GM23338 (cell line): ENCODE results near the gene PTPRH. TPM values are rescaled to one million over a fixed set of nuclear protein-coding genes. Genes with fewer than 3 reads are reported as not detected.

Experiments
- ATAC-seq: fragments of 200-7000 bp; cut with Tn5 transposase; 3 replicates; pipeline ENCODE4 v1.9.1; 2020
- DNase-seq: peaks from one replicate; pipeline ENCODE4 v3.0.0-alpha.2; 2015; ENCODE audit warnings: low spot score
- H2AFZ ChIP-seq: fragments of 200-600 bp; sonication (generic); 2 replicates; pipeline ENCODE4 v1.8.0; 2016; ENCODE audit warnings: antibody characterized with exemption, mild to moderate bottlenecking, moderate library complexity
- H3F3A ChIP-seq: fragments of 200-600 bp; sonication (generic); replicated peaks from 2 replicates; pipeline ENCODE4 v1.8.0; 2017; ENCODE audit warnings: antibody characterized with exemption, mixed run types, low read depth
- H3K27ac ChIP-seq: fragments of 200-600 bp; sonication (generic); 2 replicates; pipeline ENCODE4 v1.6.1; 2016; ENCODE audit warnings: low read depth
- H3K27me3 ChIP-seq: fragments of 200-600 bp; sonication (generic); 2 replicates; pipeline ENCODE4 v1.8.0; 2016; ENCODE audit warnings: mild to moderate bottlenecking, mixed run types, moderate library complexity; ENCODE audit not compliant: insufficient read depth
- H3K36me3 ChIP-seq: fragments of 200-600 bp; sonication (generic); 2 replicates; pipeline ENCODE4 v1.8.0; 2016; ENCODE audit warnings: mild to moderate bottlenecking; ENCODE audit not compliant: insufficient read depth
- H3K4me1 ChIP-seq: fragments of 200-600 bp; sonication (generic); 2 replicates; pipeline ENCODE4 v1.8.0; 2016; ENCODE audit warnings: mild to moderate bottlenecking, moderate library complexity; ENCODE audit not compliant: insufficient read depth
- H3K4me2 ChIP-seq: fragments of 200-600 bp; sonication (generic); 2 replicates; pipeline ENCODE4 v1.7.1; 2017; ENCODE audit warnings: mixed run types
- H3K4me3 ChIP-seq: fragments of 200-600 bp; sonication (generic); 2 replicates; pipeline ENCODE4 v1.6.1; 2016; ENCODE audit warnings: mixed run types
- H3K79me2 ChIP-seq: fragments of 200-600 bp; sonication (generic); replicated peaks from 2 replicates; pipeline ENCODE4 v1.8.0; 2017; ENCODE audit warnings: mild to moderate bottlenecking; ENCODE audit not compliant: insufficient read depth
- H3K9me2 ChIP-seq: fragments of 200-600 bp; sonication (generic); 2 replicates; pipeline ENCODE4 v1.8.0; 2017; ENCODE audit not compliant: insufficient read depth
- H4K20me1 ChIP-seq: fragments of 200-600 bp; sonication (generic); replicated peaks from 2 replicates; pipeline ENCODE4 v1.8.0; 2017; ENCODE audit warnings: mild to moderate bottlenecking; ENCODE audit not compliant: insufficient read depth
- H3K27ac Mint-ChIP-seq: 2 replicates; pipeline ENCODE4 v1.8.0; 2020; ENCODE audit warnings: inconsistent platforms, mild to moderate bottlenecking, moderate library complexity, mixed read lengths
- H3K27me3 Mint-ChIP-seq: 3 replicates; pipeline ENCODE4 v1.8.0; 2022; ENCODE audit warnings: low read depth, mild to moderate bottlenecking, moderate library complexity, mixed read lengths, inconsistent platforms; ENCODE audit not compliant: insufficient read depth, poor library complexity
- H3K36me3 Mint-ChIP-seq: 3 replicates; pipeline ENCODE4 v1.8.0; 2021; ENCODE audit warnings: low read depth, mild to moderate bottlenecking, inconsistent platforms, moderate library complexity, mixed read lengths
- H3K4me1 Mint-ChIP-seq: 3 replicates; pipeline ENCODE4 v1.8.0; 2020; ENCODE audit warnings: mild to moderate bottlenecking, inconsistent platforms, mixed read lengths
- H3K4me3 Mint-ChIP-seq: 3 replicates; pipeline ENCODE4 v1.8.0; 2021; ENCODE audit warnings: moderate library complexity, mild to moderate bottlenecking, inconsistent platforms, mixed read lengths
- H3K9me3 Mint-ChIP-seq: 3 replicates; pipeline ENCODE4 v1.8.0; 2020; ENCODE audit warnings: moderate library complexity, mild to moderate bottlenecking, inconsistent platforms, mixed read lengths
- CREB1 ChIP-seq: fragments of 250-450 bp; sonication (Bioruptor Pico); IDR thresholded peaks from 2 replicates; pipeline ENCODE4 v1.5.0; 2020; ENCODE audit warnings: low read depth, mild to moderate bottlenecking, moderate library complexity
- CTCF ChIP-seq, 2 experiments: fragments of 200-600 bp in 1 of 2; sonication (generic) in 1 of 2; conservative IDR thresholded peaks; 2 replicates each; pipeline versions ENCODE4 v1.5.1 to v1.6.1; 2016 to 2017; ENCODE audit warnings: antibody characterized with exemption in 2 of 2, low read depth in 2 of 2, mild to moderate bottlenecking in 2 of 2, moderate library complexity in 1 of 2
- ETS1 ChIP-seq: IDR thresholded peaks from 2 replicates; pipeline ENCODE4 v1.6.1; 2016; ENCODE audit warnings: antibody characterized with exemption
- EZH2 ChIP-seq: fragments of 200-600 bp; sonication (generic); IDR thresholded peaks from one replicate; pipeline ENCODE4 v1.8.0; 2017; ENCODE audit warnings: antibody characterized with exemption, mild to moderate bottlenecking, low read depth; ENCODE audit not compliant: unreplicated experiment
- EZH2phosphoT487 ChIP-seq: fragments of 200-600 bp; sonication (generic); IDR thresholded peaks from one replicate; pipeline ENCODE4 v1.8.1; 2018; ENCODE audit warnings: antibody characterized with exemption; ENCODE audit not compliant: unreplicated experiment
- JUNB ChIP-seq: IDR thresholded peaks from one replicate; pipeline ENCODE4 v1.6.1; 2016; ENCODE audit warnings: antibody characterized with exemption; ENCODE audit not compliant: unreplicated experiment
- NANOG ChIP-seq: IDR thresholded peaks from 2 replicates; pipeline ENCODE4 v1.6.1; 2016; ENCODE audit warnings: antibody characterized with exemption, borderline replicate concordance
- POLR2AphosphoS5 ChIP-seq: IDR thresholded peaks from 2 replicates; pipeline ENCODE4 v1.6.1; 2016; ENCODE audit warnings: antibody characterized with exemption, low read depth
- REST ChIP-seq: IDR thresholded peaks from one replicate; pipeline ENCODE4 v1.6.1; 2018; ENCODE audit warnings: antibody characterized with exemption; ENCODE audit not compliant: unreplicated experiment
- STAT1 ChIP-seq: IDR thresholded peaks from one replicate; pipeline ENCODE4 v1.6.1; 2016; ENCODE audit warnings: antibody characterized with exemption; ENCODE audit not compliant: unreplicated experiment
- ZNF114 ChIP-seq: fragments of 250-450 bp; sonication (Bioruptor Pico); IDR thresholded peaks from 2 replicates; pipeline ENCODE4 v1.5.0; 2020; ENCODE audit warnings: mild to moderate bottlenecking, moderate library complexity
- ZNF331 ChIP-seq: fragments of 250-450 bp; sonication (Bioruptor Pico); IDR thresholded peaks from 2 replicates; pipeline ENCODE4 v1.5.0; 2020; ENCODE audit warnings: low read depth, mild to moderate bottlenecking, moderate library complexity
- ZNF462 ChIP-seq: fragments of 250-450 bp; sonication (Bioruptor Pico); IDR thresholded peaks from 2 replicates; pipeline ENCODE4 v1.5.0; 2020; ENCODE audit warnings: mild to moderate bottlenecking, moderate library complexity
- polyA plus RNA-seq: library from polyadenylated mRNA; unstranded; fragments of >200 nt; fragmentation: Nextera tagmentation; extraction: Ambion mirVana; gene quantifications from 2 replicates; pipeline ENCODE4 v1.2.1, GENCODE V29; 2016
- total RNA-seq: library from RNA; depleted of rRNA; stranded (reverse); fragments of >200 nt; shearing (Covaris generic); gene quantifications from 2 replicates; pipeline ENCODE4 v1.2.3, GENCODE V29; 2014

Gene PTPRH
- total and polyA plus RNA-seq, 2 experiments from 2014 or later, result 0.16 to 2.1 TPM

- Mint-ChIP-seq H3K4me3 (no peak overlapping the region), H3K27ac (no peak overlapping the region), H3K27me3 (peaks cover 11% of the 10 kb centered on the region), H3K36me3 (peaks cover 25% of the 10 kb centered on the region), H3K9me3 (no peaks in the 10 kb centered on the region), H3K4me1 (peaks cover 4% of the 10 kb centered on the region; the same call in 2 of the 3 replicates)
- H3K27me3 ChIP-seq, result no peaks in the 10 kb centered on the region
- H3K9me2 ChIP-seq, result no peaks in the 10 kb centered on the region
- H4K20me1 ChIP-seq, result peaks cover 3% of the 10 kb centered on the region
- no peak overlapping the region for H3K4me2 ChIP-seq
- no peak overlapping the region for H3K4me3 ChIP-seq
- no peaks in the 10 kb centered on the region for H3K4me1 ChIP-seq
- no peak overlapping the region for H3K27ac ChIP-seq
- no peaks in the 10 kb centered on the region; the same call in 1 of the 2 replicates for H3K36me3 ChIP-seq
- ATAC-seq, result no peak
- H2AFZ ChIP-seq, result no peak overlapping the region
- H3F3A ChIP-seq, result no peaks in the 10 kb centered on the region
- H3K79me2 ChIP-seq, result no peaks in the 10 kb centered on the region
- TF ChIP-seq REST (no peak), ZNF462 (CRISPR knock-in tag) (no peak), CTCF (conservative IDR thresholded peaks at IDR 0.05; ENCODE audit: low read depth in 2 of 2) (no peak), NANOG (no peak), JUNB (no peak), CREB1 (CRISPR knock-in tag) (no peak), ZNF331 (no peak), ETS1 (no peak), EZH2 (no peak), STAT1 (no peak), EZH2phosphoT487 (no peak), ZNF114 (no peak), POLR2AphosphoS5 (no peak)
- DNase-seq, result no peak
These were observed 20.5 kb upstream of the PTPRH start for GRCh38 chr19:55229789-55230182.
